Progenitor cell of endocrine pancreas (in vitro differentiated cells): Measurements from ENCODE around the gene BTNL8. TPM values are rescaled to one million over a fixed set of nuclear protein-coding genes. Genes with fewer than 3 reads are reported as not detected.

Experiments used
- DNase-seq: peaks from one replicate; pipeline ENCODE4 v3.0.0; 2021; ENCODE audit warnings: low spot score; ENCODE audit not compliant: unreplicated experiment
- H3K27ac Mint-ChIP-seq: 2 replicates; pipeline ENCODE4 v1.8.0; 2021; ENCODE audit warnings: mild to moderate bottlenecking, moderate library complexity, mixed read lengths
- H3K27me3 Mint-ChIP-seq: 2 replicates; pipeline ENCODE4 v1.8.0; 2021; ENCODE audit warnings: mixed read lengths
- H3K36me3 Mint-ChIP-seq: 2 replicates; pipeline ENCODE4 v1.8.0; 2022; ENCODE audit warnings: mixed read lengths; ENCODE audit not compliant: insufficient read depth
- H3K4me1 Mint-ChIP-seq: 2 replicates; pipeline ENCODE4 v1.8.0; 2021; ENCODE audit warnings: low read depth, mixed read lengths
- H3K4me3 Mint-ChIP-seq: 2 replicates; pipeline ENCODE4 v1.8.0; 2021; ENCODE audit warnings: low read depth, mild to moderate bottlenecking, moderate library complexity, mixed read lengths
- H3K9me3 Mint-ChIP-seq: 2 replicates; pipeline ENCODE4 v1.8.0; 2021; ENCODE audit warnings: low read depth, mixed read lengths
- CTCF ChIP-seq: fragments of 200-600 bp; sonication (generic); IDR thresholded peaks from one replicate; pipeline ENCODE4 v1.5.0; 2021; ENCODE audit warnings: antibody characterized with exemption, mild to moderate bottlenecking; ENCODE audit not compliant: unreplicated experiment
- total RNA-seq: library from RNA; stranded (reverse); gene quantifications from 2 replicates; pipeline ENCODE4 v1.2.1, GENCODE V29; 2021

BTNL8 gene
- total RNA-seq, 1 donor from 2014 or later, result not detected

- no peak for TF ChIP-seq CTCF
- Mint-ChIP-seq H3K4me1 (no peaks in the 10 kb centered on the region), H3K36me3 (no peaks in the 10 kb centered on the region), H3K9me3 (no peaks in the 10 kb centered on the region), H3K27ac (no peak within 1 kb of the TSS), H3K4me3 (no peak within 1 kb of the TSS), H3K27me3 (peaks cover 15% of the 10 kb centered on the region)
- no peak for DNase-seq
Observed at GRCh38 chr5:180988592-180988991, 89.6 kb downstream of the BTNL8 start, which contains the start of gene BTNL3. TSS of gene BTNL3 (plus strand) at chr5:180988846. CDS start at chr5:180989029, 183 bp downstream.

DNA sequence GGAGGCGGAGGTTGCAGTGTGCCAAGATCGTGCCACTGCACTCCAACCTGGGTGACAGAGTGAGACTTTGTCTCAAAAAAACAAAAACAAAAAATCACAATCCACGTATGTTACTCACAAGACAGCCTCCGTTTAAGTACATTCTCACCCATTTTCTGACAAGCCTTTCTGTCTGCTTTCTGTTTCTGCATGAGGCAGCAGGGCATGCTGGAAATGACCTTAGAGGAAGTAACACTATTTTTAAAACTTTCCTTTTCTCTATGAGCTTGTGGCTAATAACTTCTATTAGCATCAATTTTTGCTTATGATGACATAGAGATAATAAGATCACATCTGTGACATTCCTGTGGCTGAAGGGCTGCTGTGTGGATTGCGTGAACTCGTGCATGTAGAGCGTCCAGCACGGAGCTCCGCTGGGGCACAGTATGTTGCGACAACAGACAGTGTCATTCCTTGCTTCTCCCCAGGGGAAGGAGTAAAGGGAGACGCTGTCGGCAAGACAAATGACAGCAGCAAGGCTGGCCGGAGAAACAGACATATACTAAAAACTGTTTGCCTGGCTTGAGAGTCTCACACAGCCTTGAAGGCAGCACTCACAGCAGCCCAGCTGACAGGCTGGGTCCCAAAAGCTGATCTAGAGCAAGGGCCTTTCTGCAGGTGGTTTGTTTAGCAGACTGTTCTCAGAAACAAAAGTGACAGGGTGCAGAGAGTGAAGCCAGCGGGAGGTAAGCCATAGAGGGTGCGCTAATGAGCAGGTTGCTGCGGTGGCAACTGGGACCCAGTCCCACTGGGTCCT lies 91.3 kb downstream of the BTNL8 start:
- TF ChIP-seq CTCF, result no peak
- no peak overlapping the region for H3K4me3 Mint-ChIP-seq
- no peaks in the 10 kb centered on the region for H3K4me1 Mint-ChIP-seq
- no peaks in the 10 kb centered on the region for H3K9me3 Mint-ChIP-seq
- no peak for DNase-seq
- no peak overlapping the region for H3K27ac Mint-ChIP-seq
- no peaks in the 10 kb centered on the region for H3K36me3 Mint-ChIP-seq
- H3K27me3 Mint-ChIP-seq, result peaks cover 11% of the 10 kb centered on the region

- Mint-ChIP-seq H3K9me3 (no peaks in the 10 kb centered on the region), H3K4me3 (no peak overlapping the region), H3K27ac (no peak overlapping the region), H3K36me3 (no peaks in the 10 kb centered on the region), H3K27me3 (peaks cover 13% of the 10 kb centered on the region), H3K4me1 (no peaks in the 10 kb centered on the region)
- TF ChIP-seq CTCF, result no peak
- no peak for DNase-seq
Observed at GRCh38 chr5:180990882-180991242, 91.9 kb downstream of the BTNL8 start.

Other genes starting within 250 kb of the BTNL8 start
- 2.0 TPM in 2 replicates for gene FLT4, start 249.6 kb upstream of the BTNL8 start, total RNA-seq
- not detected in 2 replicates for gene OR2Y1, start 159.1 kb upstream of the BTNL8 start, total RNA-seq
- gene MGAT1, start 96.4 kb upstream of the BTNL8 start, total RNA-seq, result 63.8 and 66.9 TPM in 2 replicates
- 62.0 and 63.1 TPM in 2 replicates for gene ZFP62, start 37.9 kb upstream of the BTNL8 start, total RNA-seq
- gene BTNL3, start 89.7 kb downstream of the BTNL8 start, total RNA-seq, result not detected in 2 replicates
- not detected in 2 replicates for gene BTNL9, start 141.1 kb downstream of the BTNL8 start, total RNA-seq
- gene OR2V1, start 232.0 kb downstream of the BTNL8 start, total RNA-seq, result not detected in 2 replicates
- gene OR2V2, start 248.4 kb downstream of the BTNL8 start, total RNA-seq, result not detected in 2 replicates